CD14-positive monocyte (primary cell): ENCODE measurements around the gene ADGRF4. TPM values are rescaled to one million over a fixed set of nuclear protein-coding genes. Genes with fewer than 3 reads are reported as not detected.

Source experiments
- DNase-seq, 3 donors: peaks; one replicate each; pipeline ENCODE4 v3.0.0-alpha.2; 2011 to 2022
- H2AFZ ChIP-seq: 2 replicates; pipeline ENCODE4 v1.6.0; 2012; ENCODE audit warnings: mild to moderate bottlenecking, low read depth, low read length, inconsistent platforms; ENCODE audit not compliant: insufficient read depth, poor library complexity, severe bottlenecking
- H3K27ac ChIP-seq, 2 donors: 1 replicate in 1 of 2; 2 replicates in 1 of 2; pipeline ENCODE4 v1.5.1; 2012 to 2013; ENCODE audit warnings: low read length in 2 of 2, control low read depth in 1 of 2, inconsistent platforms in 1 of 2, low read depth in 1 of 2, mild to moderate bottlenecking in 1 of 2
- H3K27me3 ChIP-seq, 2 donors: one replicate each; pipeline versions ENCODE4 v1.6.0 to v1.6.1; 2011 to 2013; ENCODE audit warnings: low read length in 2 of 2; ENCODE audit not compliant: control insufficient read depth in 2 of 2, insufficient read depth in 2 of 2
- H3K36me3 ChIP-seq, 2 donors: replicated peaks in 1 of 2; 1 replicate in 1 of 2; 2 replicates in 1 of 2; pipeline versions ENCODE4 v1.5.1 to v1.6.1; 2012 to 2013; ENCODE audit warnings: low read length in 2 of 2, control low read depth in 1 of 2, inconsistent platforms in 1 of 2, mild to moderate bottlenecking in 1 of 2; ENCODE audit not compliant: insufficient read depth in 2 of 2, control insufficient read depth in 1 of 2
- H3K4me1 ChIP-seq, 2 donors: 1 replicate in 1 of 2; 2 replicates in 1 of 2; pipeline versions ENCODE4 v1.5.1 to v1.6.1; 2012 to 2013; ENCODE audit warnings: low read length in 2 of 2, control low read depth in 1 of 2, inconsistent platforms in 1 of 2, mild to moderate bottlenecking in 1 of 2, moderate library complexity in 1 of 2; ENCODE audit not compliant: insufficient read depth in 2 of 2, control insufficient read depth in 1 of 2
- H3K4me2 ChIP-seq: replicated peaks from 2 replicates; pipeline ENCODE3; 2012; ENCODE audit warnings: low read length, moderate library complexity, mild to moderate bottlenecking; ENCODE audit not compliant: poor library complexity, severe bottlenecking; ENCODE audit errors: extremely low read depth
- H3K4me3 ChIP-seq, 3 experiments: fragments of 200-600 bp in 1 of 3; sonication (generic) in 1 of 3; replicated peaks in 1 of 3; 1 replicate in 2 of 3; 2 replicates in 1 of 3; pipeline ENCODE4 v1.5.1; 2011 to 2013; ENCODE audit warnings: low read length in 3 of 3, mild to moderate bottlenecking in 3 of 3, control low read depth in 2 of 3, low read depth in 2 of 3, inconsistent platforms in 1 of 3, moderate library complexity in 1 of 3
- H3K79me2 ChIP-seq: 2 replicates; pipeline ENCODE4 v1.6.0; 2012; ENCODE audit warnings: mild to moderate bottlenecking, control low read depth, inconsistent platforms, low read length, moderate library complexity; ENCODE audit not compliant: insufficient read depth
- H3K9ac ChIP-seq: 2 replicates; pipeline ENCODE4 v1.6.0; 2017; ENCODE audit warnings: low read length, mild to moderate bottlenecking; ENCODE audit not compliant: insufficient read depth, poor library complexity, severe bottlenecking
- H3K9me3 ChIP-seq, 2 donors: replicated peaks in 1 of 2; 1 replicate in 1 of 2; 2 replicates in 1 of 2; pipeline versions ENCODE4 v1.5.1 to v1.6.1; 2012 to 2013; ENCODE audit warnings: low read length in 2 of 2, control low read depth in 1 of 2; ENCODE audit not compliant: control insufficient read depth in 1 of 2, insufficient read depth in 1 of 2
- H4K20me1 ChIP-seq: 2 replicates; pipeline ENCODE4 v1.6.0; 2012; ENCODE audit warnings: mild to moderate bottlenecking, low read length, control low read depth, moderate library complexity; ENCODE audit not compliant: insufficient read depth
- H3K27ac Mint-ChIP-seq, 7 donors: one replicate each; pipeline ENCODE4 v1.8.0; 2020; ENCODE audit warnings: mild to moderate bottlenecking in 7 of 7, mixed read lengths in 7 of 7, moderate library complexity in 6 of 7, inconsistent platforms in 2 of 7
- H3K27me3 Mint-ChIP-seq, 3 donors: one replicate each; pipeline ENCODE4 v1.8.0; 2021 to 2022; ENCODE audit warnings: low read depth in 3 of 3, mild to moderate bottlenecking in 3 of 3, mixed read lengths in 3 of 3, moderate library complexity in 3 of 3, inconsistent platforms in 1 of 3
- H3K36me3 Mint-ChIP-seq, 2 donors: one replicate each; pipeline ENCODE4 v1.8.0; 2020; ENCODE audit warnings: mixed read lengths in 2 of 2, inconsistent platforms in 1 of 2, mild to moderate bottlenecking in 1 of 2
- H3K4me1 Mint-ChIP-seq: one replicate; pipeline ENCODE4 v1.8.0; 2020; ENCODE audit warnings: mild to moderate bottlenecking, mixed read lengths
- H3K4me3 Mint-ChIP-seq, 2 donors: one replicate each; pipeline ENCODE4 v1.8.0; 2020; ENCODE audit warnings: mild to moderate bottlenecking in 2 of 2, mixed read lengths in 2 of 2, moderate library complexity in 1 of 2
- H3K9me3 Mint-ChIP-seq, 7 donors: one replicate each; pipeline ENCODE4 v1.8.0; 2020 to 2022; ENCODE audit warnings: mixed read lengths in 7 of 7, mild to moderate bottlenecking in 6 of 7, moderate library complexity in 6 of 7, inconsistent platforms in 2 of 7
- WGBS: methylation state at CpG from one replicate; pipeline ENCODE4 v1.1.5; 2013; ENCODE audit warnings: missing lambda C conversion rate; ENCODE audit not compliant: insufficient coverage; 5-methylcytosine and 5-hydroxymethylcytosine counted together
- intact Hi-C, 2 donors: fragments of 100-400 bp; cut with micrococcal nuclease; formaldehyde crosslinking; loops; one replicate each; pipeline versions ENCODE4 v1.15.0 to v1.15.1; 2023
- polyA plus RNA-seq, 3 donors: library from polyadenylated mRNA; depleted of rRNA in 1 of 3; unstranded in 2 of 3; stranded (reverse) in 1 of 3; fragments of 300-500 nt in 2 of 3; fragments of >200 nt in 1 of 3; fragmentation: Illumina TruSeq in 2 of 3; gene quantifications; 1 replicate in 2 of 3; 2 replicates in 1 of 3; pipeline ENCODE4 v1.2.3, GENCODE V29; 2012 to 2021
- TF ChIP-seq, protein P1 (sequence below): fragments of 200-600 bp; IDR thresholded peaks from one replicate; pipeline ENCODE4 v1.8.0; 2022; ENCODE audit warnings: antibody characterized with exemption, mild to moderate bottlenecking

Gene ADGRF4
- polyA plus RNA-seq, 3 donors = not detected

DNA sequence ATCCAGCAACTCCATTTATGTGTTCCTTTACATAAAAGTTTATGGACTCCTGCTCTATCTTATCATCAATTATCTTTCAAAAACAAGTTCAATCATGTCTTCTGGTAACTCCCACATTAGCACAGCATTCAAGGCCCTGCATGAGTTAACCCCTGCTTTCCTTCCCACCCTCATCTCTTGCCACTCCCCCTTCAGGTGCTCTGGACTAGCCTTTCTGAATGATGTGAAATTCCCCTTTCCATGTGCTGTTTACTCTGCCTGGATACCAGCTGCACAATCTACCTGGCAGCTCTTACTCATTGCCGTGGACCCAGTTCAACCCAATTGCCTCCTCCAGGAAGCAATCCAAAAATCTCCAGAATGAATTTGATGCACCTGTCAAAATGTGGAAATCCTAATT lies 11.9 kb downstream of the ADGRF4 start:
- peak overlapping the region in 1 of 7 donors; percentile 46 for H3K27ac Mint-ChIP-seq
- Histone ChIP-seq H3K27me3 (no peaks in the 10 kb centered on the region), H3K27ac (no peak overlapping the region), H3K9me3 (no peaks in the 10 kb centered on the region), H3K4me3 (no peak overlapping the region), H3K4me1 (no peaks in the 10 kb centered on the region), H2AFZ (no peak overlapping the region), H3K9ac (no peak overlapping the region), H4K20me1 (no peaks in the 10 kb centered on the region), H3K4me2 (no peak overlapping the region), H3K36me3 (no peaks in the 10 kb centered on the region), H3K79me2 (no peaks in the 10 kb centered on the region)
- peaks cover 2% of the 10 kb centered on the region for H3K4me1 Mint-ChIP-seq
- DNase-seq = no peak
- WGBS = 100% methylated on average over 1 of the region's 1 CpG
- no peak overlapping the region for H3K4me3 Mint-ChIP-seq
- TF ChIP-seq, protein P1, sequence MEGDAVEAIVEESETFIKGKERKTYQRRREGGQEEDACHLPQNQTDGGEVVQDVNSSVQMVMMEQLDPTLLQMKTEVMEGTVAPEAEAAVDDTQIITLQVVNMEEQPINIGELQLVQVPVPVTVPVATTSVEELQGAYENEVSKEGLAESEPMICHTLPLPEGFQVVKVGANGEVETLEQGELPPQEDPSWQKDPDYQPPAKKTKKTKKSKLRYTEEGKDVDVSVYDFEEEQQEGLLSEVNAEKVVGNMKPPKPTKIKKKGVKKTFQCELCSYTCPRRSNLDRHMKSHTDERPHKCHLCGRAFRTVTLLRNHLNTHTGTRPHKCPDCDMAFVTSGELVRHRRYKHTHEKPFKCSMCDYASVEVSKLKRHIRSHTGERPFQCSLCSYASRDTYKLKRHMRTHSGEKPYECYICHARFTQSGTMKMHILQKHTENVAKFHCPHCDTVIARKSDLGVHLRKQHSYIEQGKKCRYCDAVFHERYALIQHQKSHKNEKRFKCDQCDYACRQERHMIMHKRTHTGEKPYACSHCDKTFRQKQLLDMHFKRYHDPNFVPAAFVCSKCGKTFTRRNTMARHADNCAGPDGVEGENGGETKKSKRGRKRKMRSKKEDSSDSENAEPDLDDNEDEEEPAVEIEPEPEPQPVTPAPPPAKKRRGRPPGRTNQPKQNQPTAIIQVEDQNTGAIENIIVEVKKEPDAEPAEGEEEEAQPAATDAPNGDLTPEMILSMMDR = no peak
- no peaks in the 10 kb centered on the region for H3K36me3 Mint-ChIP-seq
- intact Hi-C loops = no loop called here
- H3K9me3 Mint-ChIP-seq = peaks cover 0 to 4% (median 2%) of the 10 kb centered on the region in 7 donors
- H3K27me3 Mint-ChIP-seq = peaks cover 2 to 5% (median 3%) of the 10 kb centered on the region in 3 donors

DNA sequence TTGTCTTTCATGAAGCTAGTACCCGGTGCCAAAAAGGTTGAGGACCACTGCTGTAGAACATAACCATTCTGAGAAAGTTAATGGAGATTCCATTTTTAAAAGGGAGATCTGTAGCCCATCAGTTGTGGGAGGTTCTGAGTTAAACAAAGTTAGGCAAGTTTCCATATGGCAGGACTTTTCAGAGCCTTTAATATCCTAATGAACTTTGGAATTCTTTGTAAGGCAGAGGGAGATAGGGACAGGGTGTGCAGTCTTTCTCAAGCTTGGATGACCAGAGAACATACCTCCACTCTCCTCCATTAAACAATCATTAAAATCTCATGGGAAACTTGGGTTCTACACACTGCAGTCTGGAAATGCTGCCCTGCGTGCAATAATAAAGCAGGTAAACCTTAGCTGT lies 14.8 kb downstream of the ADGRF4 start:
- Mint-ChIP-seq H3K4me1 (peaks cover 2% of the 10 kb centered on the region), H3K27me3 (peaks cover 2 to 5% (median 4%) of the 10 kb centered on the region in 3 donors), H3K9me3 (peaks cover 0 to 4% (median 0%) of the 10 kb centered on the region in 7 donors), H3K36me3 (no peaks in the 10 kb centered on the region), H3K4me3 (no peak overlapping the region), H3K27ac (no peak overlapping the region)
- intact Hi-C loops = no loop called here
- H3K27me3 ChIP-seq = no peaks in the 10 kb centered on the region
- no peaks in the 10 kb centered on the region for H3K9me3 ChIP-seq
- no peak overlapping the region for H3K4me3 ChIP-seq
- DNase-seq = no peak
- H3K36me3 ChIP-seq = no peaks in the 10 kb centered on the region
- no peak overlapping the region for H3K9ac ChIP-seq
- no peaks in the 10 kb centered on the region for H3K79me2 ChIP-seq
- no peak overlapping the region for H3K4me2 ChIP-seq
- TF ChIP-seq, protein P1 = no peak
- H3K27ac ChIP-seq = no peak overlapping the region
- H2AFZ ChIP-seq = no peak overlapping the region
- no peaks in the 10 kb centered on the region for H3K4me1 ChIP-seq
- WGBS = 83% methylated on average over 1 of the region's 2 CpGs
- H4K20me1 ChIP-seq = no peaks in the 10 kb centered on the region
